Parathyroid adenoma (tissue), 2 donors: ENCODE results near the gene INPP5D.

ENCODE experiments used
- H2AFZ ChIP-seq: fragments of 300-600 bp; sonication (generic); one replicate; pipeline ENCODE4 v1.7.0; 2017; ENCODE audit warnings: antibody characterized with exemption, mild to moderate bottlenecking
- H3K27ac ChIP-seq: fragments of 300-600 bp; sonication (generic); one replicate; pipeline ENCODE4 v1.7.0; 2017
- H3K27me3 ChIP-seq: fragments of 300-600 bp; sonication (generic); one replicate; pipeline ENCODE4 v1.7.0; 2017; ENCODE audit warnings: low read length; ENCODE audit not compliant: control insufficient read depth, insufficient read depth
- H3K36me3 ChIP-seq: fragments of 300-600 bp; sonication (generic); one replicate; pipeline ENCODE4 v1.7.0; 2017; ENCODE audit warnings: low read length; ENCODE audit not compliant: control insufficient read depth, insufficient read depth
- H3K4me1 ChIP-seq: fragments of 300-600 bp; sonication (generic); one replicate; pipeline ENCODE4 v1.7.0; 2017; ENCODE audit warnings: control low read depth
- H3K4me2 ChIP-seq: fragments of 300-600 bp; sonication (generic); one replicate; pipeline ENCODE4 v1.7.0; 2017; ENCODE audit warnings: low read length
- H3K4me3 ChIP-seq: fragments of 300-600 bp; sonication (generic); one replicate; pipeline ENCODE4 v1.7.0; 2017; ENCODE audit warnings: low read depth, low read length
- H3K79me2 ChIP-seq: fragments of 300-600 bp; sonication (generic); one replicate; pipeline ENCODE4 v1.7.0; 2017; ENCODE audit warnings: control low read depth
- H3K9ac ChIP-seq: fragments of 300-600 bp; sonication (generic); one replicate; pipeline ENCODE4 v1.7.0; 2017; ENCODE audit warnings: mild to moderate bottlenecking
- H3K9me3 ChIP-seq: fragments of 300-600 bp; sonication (generic); one replicate; pipeline ENCODE4 v1.7.0; 2017; ENCODE audit warnings: low read length; ENCODE audit not compliant: control insufficient read depth
- TF ChIP-seq, protein P1 (sequence below): fragments of 300-600 bp; sonication (generic); IDR thresholded peaks from one replicate; pipeline ENCODE4 v1.7.0; 2017; ENCODE audit warnings: antibody characterized with exemption, mild to moderate bottlenecking
- donor health status: primary hyperparathyroidism.

INPP5D gene

DNA sequence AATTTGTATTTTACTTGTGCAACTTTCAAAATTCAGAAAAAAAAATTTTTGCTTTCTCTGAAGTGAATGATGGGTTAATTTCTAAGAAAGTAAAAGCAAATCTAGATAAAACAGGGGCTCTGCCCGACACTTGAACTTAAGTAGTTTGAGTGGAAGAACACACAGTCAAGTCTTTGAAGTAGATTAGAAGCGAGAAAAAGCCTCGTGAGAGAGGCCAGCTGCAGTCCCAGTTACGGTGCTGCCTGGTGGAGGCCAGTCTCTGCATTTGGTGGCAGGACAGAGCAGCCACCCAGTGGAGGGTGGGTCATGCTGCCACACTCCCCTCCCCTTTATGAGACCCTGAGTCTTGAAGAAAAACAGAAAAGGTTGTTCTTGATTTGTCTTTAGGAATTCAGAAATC, 81.8 kb downstream of the INPP5D start:
- H3K4me1 ChIP-seq = no peaks in the 10 kb centered on the region
- H3K9ac ChIP-seq = no peak overlapping the region
- no peak overlapping the region for H3K27ac ChIP-seq
- H3K27me3 ChIP-seq = no peaks in the 10 kb centered on the region
- H3K9me3 ChIP-seq = no peaks in the 10 kb centered on the region
- no peak overlapping the region for H2AFZ ChIP-seq
- H3K4me3 ChIP-seq = no peak overlapping the region
- H3K36me3 ChIP-seq = no peaks in the 10 kb centered on the region
- H3K4me2 ChIP-seq = no peak overlapping the region
- H3K79me2 ChIP-seq = no peaks in the 10 kb centered on the region
- TF ChIP-seq, protein P1, sequence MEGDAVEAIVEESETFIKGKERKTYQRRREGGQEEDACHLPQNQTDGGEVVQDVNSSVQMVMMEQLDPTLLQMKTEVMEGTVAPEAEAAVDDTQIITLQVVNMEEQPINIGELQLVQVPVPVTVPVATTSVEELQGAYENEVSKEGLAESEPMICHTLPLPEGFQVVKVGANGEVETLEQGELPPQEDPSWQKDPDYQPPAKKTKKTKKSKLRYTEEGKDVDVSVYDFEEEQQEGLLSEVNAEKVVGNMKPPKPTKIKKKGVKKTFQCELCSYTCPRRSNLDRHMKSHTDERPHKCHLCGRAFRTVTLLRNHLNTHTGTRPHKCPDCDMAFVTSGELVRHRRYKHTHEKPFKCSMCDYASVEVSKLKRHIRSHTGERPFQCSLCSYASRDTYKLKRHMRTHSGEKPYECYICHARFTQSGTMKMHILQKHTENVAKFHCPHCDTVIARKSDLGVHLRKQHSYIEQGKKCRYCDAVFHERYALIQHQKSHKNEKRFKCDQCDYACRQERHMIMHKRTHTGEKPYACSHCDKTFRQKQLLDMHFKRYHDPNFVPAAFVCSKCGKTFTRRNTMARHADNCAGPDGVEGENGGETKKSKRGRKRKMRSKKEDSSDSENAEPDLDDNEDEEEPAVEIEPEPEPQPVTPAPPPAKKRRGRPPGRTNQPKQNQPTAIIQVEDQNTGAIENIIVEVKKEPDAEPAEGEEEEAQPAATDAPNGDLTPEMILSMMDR = no peak

DNA sequence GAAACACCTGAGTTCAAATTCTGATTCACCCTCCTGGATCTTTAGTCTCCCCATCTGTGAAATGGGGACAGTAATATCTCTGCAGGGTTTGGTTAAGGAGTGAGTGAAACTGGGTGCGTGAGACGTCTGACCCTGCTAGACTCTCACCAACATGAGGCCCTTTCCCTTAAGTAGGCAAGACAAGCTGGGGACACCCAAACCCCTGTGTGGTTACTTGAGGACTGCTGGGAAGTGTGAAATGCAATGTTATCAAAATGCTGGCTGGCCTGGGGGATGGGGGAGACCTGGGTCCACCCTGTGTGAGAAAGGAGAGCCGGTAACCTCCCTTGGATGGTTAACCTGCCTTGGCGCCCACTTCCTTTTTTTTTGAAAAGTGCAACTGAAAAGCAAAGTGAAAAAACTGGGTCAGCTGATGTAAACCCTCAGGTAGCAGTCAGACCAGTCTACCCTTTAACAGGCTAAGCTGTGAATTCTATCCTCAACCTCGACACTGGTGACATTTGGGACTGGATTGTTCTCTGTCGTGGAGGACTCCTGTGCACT, 82.3 kb downstream of the INPP5D start:
- Histone ChIP-seq H3K4me1 (no peaks in the 10 kb centered on the region), H3K36me3 (no peaks in the 10 kb centered on the region), H3K9me3 (no peaks in the 10 kb centered on the region), H3K4me2 (no peak overlapping the region), H3K79me2 (no peaks in the 10 kb centered on the region), H2AFZ (no peak overlapping the region), H3K4me3 (no peak overlapping the region), H3K27ac (no peak overlapping the region), H3K27me3 (no peaks in the 10 kb centered on the region), H3K9ac (no peak overlapping the region)
- TF ChIP-seq, protein P1 = no peak

DNA sequence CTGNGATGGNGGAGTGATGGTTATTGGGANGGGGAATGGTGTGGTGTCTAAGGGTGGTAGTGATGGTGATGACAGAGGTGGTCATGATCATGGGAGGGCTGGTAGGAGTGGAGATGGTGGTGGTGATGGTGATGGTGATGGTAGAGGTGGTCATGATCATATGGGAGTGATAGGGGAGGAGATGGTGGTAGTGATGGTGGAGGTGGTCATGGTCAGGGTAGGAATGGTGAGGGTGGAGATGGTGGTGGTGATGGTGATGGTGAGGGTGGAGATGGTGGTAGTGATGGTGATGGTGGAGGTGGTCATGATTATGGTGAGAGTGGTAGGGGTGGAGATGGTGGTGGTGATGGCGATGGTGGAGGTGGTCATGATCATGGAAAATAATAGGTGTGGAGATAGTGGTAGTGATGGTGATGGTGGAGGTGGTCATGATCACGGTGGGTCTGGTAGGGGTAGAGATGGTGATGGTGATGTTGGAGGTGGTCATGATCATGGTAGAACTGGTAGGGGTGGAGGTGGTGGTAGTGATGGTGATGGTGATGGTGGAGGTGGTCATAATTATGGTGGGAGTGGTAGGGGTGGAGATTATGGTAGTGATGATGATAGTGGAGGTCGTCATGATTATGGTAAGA, 83.7 kb downstream of the INPP5D start:
- TF ChIP-seq, protein P1 = no peak
- Histone ChIP-seq H3K36me3 (no peaks in the 10 kb centered on the region), H3K79me2 (no peaks in the 10 kb centered on the region), H3K27me3 (no peaks in the 10 kb centered on the region), H3K4me1 (no peaks in the 10 kb centered on the region), H3K4me3 (no peak overlapping the region), H3K9ac (no peak overlapping the region), H3K4me2 (no peak overlapping the region), H3K27ac (no peak overlapping the region), H3K9me3 (no peaks in the 10 kb centered on the region), H2AFZ (no peak overlapping the region)

DNA sequence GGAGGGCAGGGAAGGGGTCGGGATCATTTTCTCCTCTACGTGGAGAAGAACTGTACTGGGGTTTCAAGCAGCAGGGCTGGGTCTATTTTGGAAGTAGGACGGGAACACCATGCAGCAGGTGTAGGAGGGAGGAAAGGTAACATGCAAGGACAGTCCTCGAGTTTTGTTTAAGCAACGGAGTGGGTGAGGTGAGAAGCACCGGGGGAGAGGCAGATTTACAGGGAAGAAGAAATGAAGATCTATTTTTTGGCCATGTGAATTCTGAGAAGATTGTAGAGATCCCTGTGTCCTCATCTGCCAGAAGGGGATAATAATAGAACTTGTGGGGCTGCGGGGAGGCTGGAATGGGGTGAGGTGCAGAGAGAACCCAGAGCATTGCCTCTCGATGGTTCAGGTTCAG, 85.6 kb downstream of the INPP5D start:
- Histone ChIP-seq H3K9me3 (no peaks in the 10 kb centered on the region), H3K27ac (no peak overlapping the region), H3K9ac (no peak overlapping the region), H2AFZ (no peak overlapping the region), H3K36me3 (no peaks in the 10 kb centered on the region), H3K4me2 (no peak overlapping the region), H3K27me3 (no peaks in the 10 kb centered on the region), H3K4me3 (no peak overlapping the region), H3K4me1 (no peaks in the 10 kb centered on the region), H3K79me2 (no peaks in the 10 kb centered on the region)
- TF ChIP-seq, protein P1 = no peak

DNA sequence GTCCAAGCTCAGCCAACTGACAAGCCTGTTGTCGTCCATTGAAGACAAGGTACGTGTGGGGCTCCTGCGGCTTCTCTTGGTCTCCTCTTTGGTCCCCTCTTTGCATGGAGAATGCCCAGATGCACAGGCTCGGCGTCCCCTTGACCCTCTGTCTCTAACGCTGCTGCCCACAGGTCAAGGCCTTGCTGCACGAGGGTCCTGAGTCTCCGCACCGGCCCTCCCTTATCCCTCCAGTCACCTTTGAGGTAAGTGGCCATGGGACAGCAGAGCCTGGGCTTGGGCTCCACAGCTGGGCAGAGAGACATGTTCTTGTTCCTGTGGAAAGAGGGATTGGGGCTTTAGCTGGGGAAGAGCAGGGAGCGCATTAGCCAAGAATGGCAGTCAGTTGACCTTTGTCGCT, 86.1 kb downstream of the INPP5D start:
- TF ChIP-seq, protein P1 = no peak
- Histone ChIP-seq H3K4me3 (no peak overlapping the region), H3K36me3 (no peaks in the 10 kb centered on the region), H3K4me2 (no peak overlapping the region), H2AFZ (no peak overlapping the region), H3K9ac (no peak overlapping the region), H3K9me3 (no peaks in the 10 kb centered on the region), H3K27me3 (no peaks in the 10 kb centered on the region), H3K4me1 (no peaks in the 10 kb centered on the region), H3K27ac (no peak overlapping the region), H3K79me2 (no peaks in the 10 kb centered on the region)
